OCI-LY1 (cell line): ENCODE measurements around the gene POLD2.

Experiments
- H2AFZ ChIP-seq: fragments of 200-600 bp; sonication (generic), shearing (Covaris generic); 2 replicates; pipeline ENCODE4 v1.6.0; 2014; ENCODE audit warnings: antibody characterized with exemption, mild to moderate bottlenecking, low read length
- H3F3A ChIP-seq: fragments of 200-600 bp; sonication (generic), shearing (Covaris generic); 2 replicates; pipeline ENCODE4 v1.6.0; 2014; ENCODE audit warnings: mild to moderate bottlenecking, antibody characterized with exemption, low read length, moderate library complexity; ENCODE audit not compliant: insufficient read depth
- H3K27ac ChIP-seq: fragments of 200-600 bp; sonication (generic); 2 replicates; pipeline ENCODE4 v1.5.1; 2014; ENCODE audit warnings: low read length, mixed run types, mild to moderate bottlenecking, low read depth; ENCODE audit not compliant: poor library complexity, severe bottlenecking
- H3K27me3 ChIP-seq: fragments of 200-600 bp; sonication (generic); 2 replicates; pipeline ENCODE4 v1.6.0; 2014; ENCODE audit warnings: antibody characterized with exemption, mild to moderate bottlenecking, low read length, moderate library complexity; ENCODE audit not compliant: insufficient read depth
- H3K36me3 ChIP-seq: fragments of 200-600 bp; sonication (generic); 2 replicates; pipeline ENCODE4 v1.6.1; 2014; ENCODE audit warnings: mild to moderate bottlenecking, antibody characterized with exemption, low read length, moderate library complexity, mixed read lengths; ENCODE audit not compliant: insufficient read depth
- H3K4me1 ChIP-seq: fragments of 200-600 bp; sonication (generic); 2 replicates; pipeline ENCODE4 v1.5.1; 2014; ENCODE audit warnings: mild to moderate bottlenecking, low read length, moderate library complexity; ENCODE audit not compliant: insufficient read depth, severe bottlenecking
- H3K4me2 ChIP-seq: fragments of 200-600 bp; sonication (generic), shearing (Covaris generic); 2 replicates; pipeline ENCODE4 v1.6.1; 2014; ENCODE audit warnings: low read length
- H3K4me3 ChIP-seq: fragments of 200-600 bp; sonication (generic); 2 replicates; pipeline ENCODE4 v1.5.1; 2014; ENCODE audit warnings: low read length, low read depth, mild to moderate bottlenecking, mixed read lengths; ENCODE audit not compliant: poor library complexity, severe bottlenecking
- H3K79me2 ChIP-seq: fragments of 200-600 bp; shearing (Covaris generic); 2 replicates; pipeline ENCODE4 v1.6.1; 2016; ENCODE audit warnings: mixed run types, low read length, mixed read lengths; ENCODE audit not compliant: insufficient read depth
- H3K9ac ChIP-seq: fragments of 200-600 bp; sonication (generic), shearing (Covaris generic); 2 replicates; pipeline ENCODE4 v1.6.1; 2014; ENCODE audit warnings: mild to moderate bottlenecking, low read length, mixed read lengths
- H3K9me2 ChIP-seq: fragments of 200-600 bp; sonication (generic), shearing (Covaris generic); 2 replicates; pipeline ENCODE4 v1.6.1; 2014; ENCODE audit warnings: low read depth, mild to moderate bottlenecking, low read length, mixed read lengths
- H3K9me3 ChIP-seq: fragments of 200-600 bp; shearing (Covaris generic); 2 replicates; pipeline ENCODE4 v1.6.1; 2014; ENCODE audit warnings: low read length, mixed read lengths
- H4K20me1 ChIP-seq: fragments of 200-600 bp; sonication (generic), shearing (Covaris generic); 2 replicates; pipeline ENCODE4 v1.6.0; 2016; ENCODE audit warnings: mild to moderate bottlenecking, low read length; ENCODE audit not compliant: insufficient read depth
- EZH2 ChIP-seq: fragments of 200-600 bp; sonication (generic), shearing (Covaris generic); IDR thresholded peaks from 2 replicates; pipeline ENCODE4 v1.8.0; 2017; ENCODE audit warnings: borderline replicate concordance, mixed run types, mild to moderate bottlenecking, antibody characterized with exemption, low read length, moderate library complexity, mixed read lengths
- TF ChIP-seq, protein P1 (sequence below): fragments of 200-600 bp; sonication (generic), shearing (Covaris generic); IDR thresholded peaks from 2 replicates; pipeline ENCODE4 v1.5.1; 2017; ENCODE audit warnings: mild to moderate bottlenecking, antibody characterized with exemption, low read length, moderate library complexity, mixed read lengths

POLD2 gene

DNA sequence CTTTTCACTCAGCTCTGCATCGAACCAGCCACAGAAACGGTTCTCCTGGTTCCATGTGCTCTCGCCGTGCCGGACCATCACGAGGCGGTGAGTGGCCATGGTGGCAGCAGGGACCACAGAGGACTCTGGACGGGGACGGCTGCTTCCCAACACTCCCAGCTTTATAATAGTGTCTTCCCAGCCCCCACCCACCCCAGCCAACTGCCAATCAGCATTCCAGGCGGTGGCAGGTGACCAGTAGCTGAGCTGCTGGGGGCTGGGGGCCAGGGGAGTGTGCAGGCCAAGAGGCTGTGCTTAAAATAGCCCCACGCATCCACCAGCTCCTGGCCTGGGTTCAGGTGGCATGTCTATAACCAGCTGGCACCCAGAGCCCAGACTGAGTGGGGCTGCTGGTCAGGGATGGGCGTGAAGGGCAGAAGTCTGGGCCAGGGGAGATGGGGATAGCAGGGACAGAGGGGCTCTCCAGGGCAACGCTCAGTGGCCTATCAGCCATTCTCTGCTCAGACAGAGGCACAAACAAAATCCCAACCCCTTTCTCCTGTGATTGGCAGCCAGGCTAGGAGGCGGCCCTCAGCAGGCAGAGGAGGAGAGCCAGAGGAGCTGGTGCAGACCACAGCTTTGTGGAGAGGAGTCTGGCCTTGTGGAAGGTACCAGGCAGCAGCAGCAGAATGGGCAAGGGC is 57.8 kb downstream of the POLD2 start, which contains the start of gene PGAM2:
Gene PGAM2, minus strand, starts transcription at position 137 of the 680 bp plus-strand sequence. Its CDS starts 38 bp downstream, at position 99.
- TF ChIP-seq EZH2: no peak
- TF ChIP-seq, protein P1, sequence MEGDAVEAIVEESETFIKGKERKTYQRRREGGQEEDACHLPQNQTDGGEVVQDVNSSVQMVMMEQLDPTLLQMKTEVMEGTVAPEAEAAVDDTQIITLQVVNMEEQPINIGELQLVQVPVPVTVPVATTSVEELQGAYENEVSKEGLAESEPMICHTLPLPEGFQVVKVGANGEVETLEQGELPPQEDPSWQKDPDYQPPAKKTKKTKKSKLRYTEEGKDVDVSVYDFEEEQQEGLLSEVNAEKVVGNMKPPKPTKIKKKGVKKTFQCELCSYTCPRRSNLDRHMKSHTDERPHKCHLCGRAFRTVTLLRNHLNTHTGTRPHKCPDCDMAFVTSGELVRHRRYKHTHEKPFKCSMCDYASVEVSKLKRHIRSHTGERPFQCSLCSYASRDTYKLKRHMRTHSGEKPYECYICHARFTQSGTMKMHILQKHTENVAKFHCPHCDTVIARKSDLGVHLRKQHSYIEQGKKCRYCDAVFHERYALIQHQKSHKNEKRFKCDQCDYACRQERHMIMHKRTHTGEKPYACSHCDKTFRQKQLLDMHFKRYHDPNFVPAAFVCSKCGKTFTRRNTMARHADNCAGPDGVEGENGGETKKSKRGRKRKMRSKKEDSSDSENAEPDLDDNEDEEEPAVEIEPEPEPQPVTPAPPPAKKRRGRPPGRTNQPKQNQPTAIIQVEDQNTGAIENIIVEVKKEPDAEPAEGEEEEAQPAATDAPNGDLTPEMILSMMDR: no peak
- Histone ChIP-seq H3K9ac (no peak within 1 kb of the TSS), H3K4me1 (no peaks in the 10 kb centered on the region), H3K79me2 (no peaks in the 10 kb centered on the region), H3K9me3 (no peaks in the 10 kb centered on the region), H2AFZ (no peak within 1 kb of the TSS), H3F3A (peaks cover 7% of the 10 kb centered on the region; the same call in 1 of the 2 replicates), H3K9me2 (no peaks in the 10 kb centered on the region), H3K36me3 (peaks cover 24% of the 10 kb centered on the region), H3K27me3 (no peaks in the 10 kb centered on the region; the same call in 1 of the 2 replicates), H3K27ac (no peak within 1 kb of the TSS), H4K20me1 (no peaks in the 10 kb centered on the region), H3K4me3 (no peak within 1 kb of the TSS), H3K4me2 (no peak within 1 kb of the TSS)

DNA sequence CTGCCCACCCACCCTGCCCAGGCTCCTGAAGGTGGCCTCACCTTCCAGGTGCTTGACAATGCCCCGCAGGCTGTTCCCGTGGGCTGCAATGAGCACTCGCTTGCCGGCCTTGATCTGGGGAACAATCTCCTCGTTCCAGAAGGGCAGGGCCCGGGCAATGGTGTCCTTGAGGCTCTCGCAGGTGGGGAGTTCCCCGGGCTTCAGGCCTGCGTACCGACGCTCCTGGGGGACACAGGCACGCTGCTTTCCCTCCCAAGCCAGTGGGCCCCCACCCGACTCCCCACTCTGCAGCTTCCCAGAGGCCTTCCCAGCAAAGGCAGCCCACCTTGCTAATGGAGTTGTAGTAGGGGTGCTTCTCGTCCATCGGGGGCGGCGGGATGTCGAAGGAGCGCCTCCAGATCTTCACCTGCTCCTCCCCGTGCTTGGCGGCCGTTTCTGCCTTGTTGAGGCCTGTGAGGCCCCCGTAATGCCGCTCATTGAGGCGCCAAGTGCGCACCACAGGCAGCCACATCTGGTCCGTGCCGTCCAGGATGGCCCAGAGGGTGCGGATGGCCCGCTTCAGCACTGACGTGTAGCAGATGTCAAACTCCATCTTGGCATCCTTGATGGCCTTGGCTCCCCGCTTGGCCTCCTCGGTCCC is 58.4 kb downstream of the POLD2 start:
- TF ChIP-seq EZH2: no peak
- TF ChIP-seq, protein P1: no peak
- H3K9me3 ChIP-seq: no peaks in the 10 kb centered on the region
- H3K27ac ChIP-seq: no peak overlapping the region
- no peaks in the 10 kb centered on the region for H3K4me1 ChIP-seq
- no peaks in the 10 kb centered on the region for H3K9me2 ChIP-seq
- no peaks in the 10 kb centered on the region; the same call in 1 of the 2 replicates for H3K27me3 ChIP-seq
- H3K4me3 ChIP-seq: no peak overlapping the region
- peaks cover 7% of the 10 kb centered on the region; the same call in 1 of the 2 replicates for H3F3A ChIP-seq
- H3K9ac ChIP-seq: no peak overlapping the region
- no peaks in the 10 kb centered on the region for H4K20me1 ChIP-seq
- peaks cover 30% of the 10 kb centered on the region for H3K36me3 ChIP-seq
- H3K79me2 ChIP-seq: no peaks in the 10 kb centered on the region
- no peak overlapping the region for H3K4me2 ChIP-seq
- H2AFZ ChIP-seq: no peak overlapping the region
